ENCODE data around the gene TNFAIP8L2.

The TNFAIP8L2 gene

GRCh38 chr1:151145304-151146071 lies 11.0 kb upstream of the TNFAIP8L2 start:
- DNase-seq (ENCODE audit: low read depth in 2 of 3, low spot score in 2 of 3) = no peak

DNA sequence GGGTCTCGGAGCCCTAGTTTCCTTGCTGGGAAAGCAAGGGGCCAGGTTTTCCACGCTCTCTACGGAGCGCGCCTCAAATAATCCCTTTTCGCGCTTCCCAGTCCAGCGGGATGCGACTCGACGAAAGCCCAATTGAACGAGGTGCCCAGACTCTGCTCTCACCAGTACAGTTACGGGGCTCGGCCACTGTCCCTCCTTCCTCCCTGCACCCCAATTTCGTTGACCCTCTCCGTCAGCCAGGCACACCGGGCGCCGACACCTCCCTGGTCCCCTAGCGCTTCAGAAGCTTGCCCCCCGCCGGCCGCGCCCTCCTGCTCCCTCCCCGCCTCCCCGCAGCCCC lies 10.4 kb upstream of the TNFAIP8L2 start:
- no peak for DNase-seq (ENCODE audit: low read depth in 2 of 3, low spot score in 2 of 3)

- DNase-seq (ENCODE audit: low read depth in 2 of 3, low spot score in 2 of 3) = peak; percentile 74 to 80 (median 79)
Observed at GRCh38 chr1:151146412-151147131, 9.9 kb upstream of the TNFAIP8L2 start, which contains the start of gene SEMA6C. Gene SEMA6C (minus strand): TSS chr1:151146631. CDS start chr1:151142621, 4,010 bp downstream.

DNA sequence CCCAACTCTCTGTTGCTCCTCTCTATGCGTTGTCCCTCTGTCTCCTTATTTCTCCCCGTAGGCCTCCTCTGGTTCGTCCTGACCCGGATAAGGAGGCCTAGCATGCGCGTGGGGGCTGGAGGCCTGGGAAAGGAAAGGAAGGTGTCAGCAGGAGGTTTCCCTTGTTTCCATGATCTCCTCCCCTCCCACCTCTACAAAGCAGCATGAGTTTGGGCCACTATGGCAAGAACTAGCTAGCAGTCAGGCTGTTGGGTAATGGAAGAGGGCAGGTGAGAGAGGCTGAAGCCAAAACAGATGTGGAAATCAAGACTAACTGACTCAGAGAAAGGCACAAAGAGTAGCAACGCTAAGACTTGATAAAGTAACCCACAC lies 9.3 kb upstream of the TNFAIP8L2 start:
- DNase-seq (ENCODE audit: low read depth in 2 of 3, low spot score in 2 of 3) = no peak

- no peak for DNase-seq (ENCODE audit: low read depth in 2 of 3, low spot score in 2 of 3)
Observed at GRCh38 chr1:151147665-151148064, 8.8 kb upstream of the TNFAIP8L2 start.

DNA sequence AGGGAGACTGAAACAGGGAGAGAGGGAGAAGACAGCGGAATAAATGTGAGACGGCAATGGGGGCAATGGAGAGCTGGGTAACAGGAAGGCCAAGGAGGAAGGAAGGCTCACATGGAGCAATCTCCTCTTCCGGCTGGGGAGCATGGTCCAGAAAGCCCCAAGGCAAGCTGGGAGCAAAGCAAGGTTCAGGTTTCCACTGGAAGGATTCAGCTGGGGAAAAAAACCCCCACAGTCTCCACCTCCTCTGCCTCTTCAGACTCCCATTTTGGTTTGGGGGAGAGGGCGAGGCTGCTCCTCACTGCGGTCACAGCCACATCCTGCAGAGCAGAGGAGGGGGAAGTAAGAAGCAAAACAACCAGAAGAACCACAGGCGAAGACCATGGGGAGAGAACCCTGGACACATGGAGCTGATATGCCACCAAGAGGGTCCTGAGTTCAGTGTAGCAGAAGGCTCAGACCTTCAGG lies 650 bp downstream of the TNFAIP8L2 start:
- DNase-seq (ENCODE audit: low read depth in 2 of 3, low spot score in 2 of 3) = peak in 2 of 3 experiments; percentile 26 to 41

- peak in 2 of 3 experiments; percentile 26 to 34 for DNase-seq (ENCODE audit: low read depth in 2 of 3, low spot score in 2 of 3)
Observed at GRCh38 chr1:151158326-151158725, 1.9 kb downstream of the TNFAIP8L2 start.

DNA sequence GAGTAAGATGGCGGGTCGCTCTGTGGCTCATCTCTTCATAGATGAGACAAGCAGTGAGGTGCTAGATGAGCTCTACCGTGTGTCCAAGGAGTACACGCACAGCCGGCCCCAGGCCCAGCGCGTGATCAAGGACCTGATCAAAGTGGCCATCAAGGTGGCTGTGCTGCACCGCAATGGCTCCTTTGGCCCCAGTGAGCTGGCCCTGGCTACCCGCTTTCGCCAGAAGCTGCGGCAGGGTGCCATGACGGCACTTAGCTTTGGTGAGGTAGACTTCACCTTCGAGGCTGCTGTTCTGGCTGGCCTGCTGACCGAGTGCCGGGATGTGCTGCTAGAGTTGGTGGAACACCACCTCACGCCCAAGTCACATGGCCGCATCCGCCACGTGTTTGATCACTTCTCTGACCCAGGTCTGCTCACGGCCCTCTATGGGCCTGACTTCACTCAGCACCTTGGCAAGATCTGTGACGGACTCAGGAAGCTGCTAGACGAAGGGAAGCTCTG lies 2.4 kb downstream of the TNFAIP8L2 start:
- no peak for DNase-seq (ENCODE audit: low read depth in 2 of 3, low spot score in 2 of 3)

DNA sequence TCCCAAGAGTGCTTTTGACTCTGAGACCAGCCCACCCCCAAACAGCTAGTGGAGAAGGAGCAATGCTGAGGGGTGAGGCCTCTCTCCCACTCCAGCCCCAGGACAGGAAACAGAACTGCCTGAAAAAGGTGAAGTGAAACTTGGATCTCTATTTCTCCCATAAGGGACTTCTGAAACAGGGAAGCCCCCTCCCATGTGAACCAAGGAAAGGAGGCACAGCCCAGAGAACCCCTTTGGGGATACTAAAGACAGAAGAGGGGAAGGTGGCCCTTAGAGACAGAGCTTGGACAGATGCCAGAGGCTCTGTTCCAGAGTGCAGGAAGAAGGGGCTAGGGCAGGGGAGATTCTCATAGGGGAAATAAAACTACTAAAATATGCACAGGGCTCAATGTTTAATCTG lies 2.9 kb downstream of the TNFAIP8L2 start:
- DNase-seq (ENCODE audit: low read depth in 2 of 3, low spot score in 2 of 3) = no peak

GRCh38 chr1:151164732-151165280 lies 8.4 kb downstream of the TNFAIP8L2 start:
- no peak for DNase-seq (ENCODE audit: low read depth in 2 of 3, low spot score in 2 of 3)

DNA sequence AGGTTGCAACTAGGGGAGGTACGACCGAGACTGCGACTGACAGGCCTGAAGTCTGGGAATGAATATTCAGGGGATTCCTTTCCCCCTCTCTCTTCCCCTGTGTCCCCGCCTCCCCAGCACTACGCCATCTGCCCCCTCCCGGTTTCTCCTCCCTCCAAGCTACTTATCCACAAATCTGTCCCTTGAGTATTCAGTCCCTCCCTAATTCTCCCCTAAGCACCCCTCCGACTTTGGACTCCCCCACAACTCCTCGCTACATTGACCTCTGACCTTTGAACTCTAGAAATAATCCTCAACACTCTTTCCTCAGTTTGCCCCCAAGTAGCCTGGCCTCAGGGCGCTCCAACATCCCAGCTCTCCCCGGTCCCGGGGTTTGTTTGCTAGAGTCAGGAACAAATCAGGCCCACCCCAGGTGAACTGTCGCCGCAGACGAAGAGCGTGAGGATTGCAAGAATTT lies 8.9 kb downstream of the TNFAIP8L2 start:
- DNase-seq (ENCODE audit: low read depth in 2 of 3, low spot score in 2 of 3) = no peak

GRCh38 chr1:151165738-151166504 lies 9.5 kb downstream of the TNFAIP8L2 start, which contains the start of the genes LYSMD1 and SCNM1:
Gene LYSMD1 (minus strand): TSS chr1:151165902. CDS start chr1:151165258, 644 bp downstream.
Gene SCNM1 (plus strand): TSS chr1:151166144. CDS start chr1:151166153, 9 bp downstream.
- peak; percentile 77 to 84 (median 83) for DNase-seq (ENCODE audit: low read depth in 2 of 3, low spot score in 2 of 3)

- no peak for DNase-seq (ENCODE audit: low read depth in 2 of 3, low spot score in 2 of 3)
Observed at GRCh38 chr1:151166505-151166956, 10.1 kb downstream of the TNFAIP8L2 start.

- no peak for DNase-seq (ENCODE audit: low read depth in 2 of 3, low spot score in 2 of 3)
Observed at GRCh38 chr1:151167116-151167515, 10.7 kb downstream of the TNFAIP8L2 start.

DNA sequence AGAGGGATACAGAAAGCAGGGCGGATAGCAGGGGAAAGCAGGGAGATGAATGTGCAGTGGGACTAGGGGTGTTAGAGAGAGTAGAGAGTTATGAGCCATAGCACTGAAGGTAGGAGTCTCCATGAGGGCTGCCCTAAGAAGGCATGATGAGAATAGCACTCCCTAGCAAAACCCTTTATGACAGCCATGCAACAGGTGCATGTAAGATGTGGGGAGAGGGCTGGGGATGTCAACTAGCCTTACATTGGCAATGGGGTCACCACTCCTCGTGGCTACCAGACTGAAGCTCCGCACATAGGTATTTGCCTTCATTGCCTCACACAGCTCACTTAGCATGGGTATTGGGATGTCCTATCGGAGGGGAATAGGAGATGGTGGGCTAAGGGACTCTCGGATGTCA lies 14.7 kb downstream of the TNFAIP8L2 start:
- no peak for DNase-seq (ENCODE audit: low read depth in 2 of 3, low spot score in 2 of 3)

- no peak for DNase-seq (ENCODE audit: low read depth in 2 of 3, low spot score in 2 of 3)
Observed at GRCh38 chr1:151175041-151175741, 18.7 kb downstream of the TNFAIP8L2 start.

DNA sequence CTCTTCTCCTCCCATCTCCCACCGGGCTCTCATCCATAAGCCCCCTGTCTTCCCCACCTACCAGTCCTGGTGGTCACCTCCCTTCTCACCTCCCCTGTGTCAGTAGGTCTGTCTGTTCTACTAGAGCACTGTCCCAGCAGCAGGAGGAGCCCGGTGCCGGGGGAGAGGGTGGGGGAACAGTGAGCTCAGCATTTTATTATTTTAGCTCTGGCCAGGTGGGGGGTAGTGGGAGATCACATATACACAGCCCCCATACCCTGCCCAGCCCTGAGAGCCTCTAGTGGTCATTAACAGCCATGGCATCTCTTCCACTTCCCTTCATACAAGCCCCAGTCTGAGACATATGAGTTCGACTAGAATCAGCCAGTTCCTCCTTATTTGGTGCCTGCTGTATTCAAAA lies 19.4 kb downstream of the TNFAIP8L2 start, which contains the start of gene TMOD4:
Gene TMOD4, minus strand, starts transcription at position 119 of the 400 bp plus-strand sequence. CDS start 1,106 bp downstream, outside the sequence.
- DNase-seq (ENCODE audit: low read depth in 2 of 3, low spot score in 2 of 3) = no peak

DNA sequence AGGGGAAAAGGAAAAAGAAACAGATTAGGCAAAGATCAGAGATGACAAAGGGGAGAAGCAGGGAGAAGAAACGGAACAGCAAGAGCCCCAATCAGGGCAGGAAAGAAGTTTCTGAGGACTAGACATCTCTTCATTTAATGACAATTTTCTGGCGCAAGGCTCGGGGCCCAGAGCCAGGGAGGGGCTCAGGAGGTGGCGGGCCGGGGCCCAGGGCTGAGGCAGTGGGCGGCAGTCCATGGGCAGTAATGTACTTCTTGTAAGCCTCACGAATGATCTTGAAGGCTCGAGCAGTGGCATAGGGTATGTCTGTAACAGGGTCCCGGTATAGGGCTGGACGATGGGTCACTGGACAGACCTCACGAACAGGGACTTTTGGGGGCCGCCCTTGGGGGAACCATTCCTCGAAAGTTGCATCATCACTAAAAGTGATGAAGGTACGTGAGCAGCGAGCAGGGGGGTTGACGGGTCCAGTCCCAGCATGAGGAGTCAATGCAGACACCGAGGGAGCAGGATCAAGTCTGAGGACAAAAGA lies 20.1 kb downstream of the TNFAIP8L2 start:
- DNase-seq (ENCODE audit: low read depth in 2 of 3, low spot score in 2 of 3) = no peak

DNA sequence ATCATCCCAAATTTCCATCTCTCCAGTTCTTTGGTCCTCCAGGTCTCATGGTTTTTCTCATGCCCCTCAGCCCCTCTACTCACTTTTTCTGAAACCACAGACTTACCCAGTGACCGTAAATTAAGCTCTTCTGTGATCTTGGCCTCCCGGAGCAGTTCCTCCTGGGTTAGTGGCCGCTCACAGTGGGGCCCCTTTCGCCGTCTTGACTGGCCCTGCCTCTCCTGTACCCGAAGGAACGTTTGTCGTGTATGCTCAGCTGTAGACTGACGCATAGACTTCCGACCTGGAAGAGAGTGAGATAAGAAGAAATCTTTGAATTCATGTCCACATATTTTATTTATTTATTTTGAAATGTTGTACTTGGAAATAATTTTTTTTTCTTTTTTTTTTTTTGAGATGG lies 27.8 kb downstream of the TNFAIP8L2 start:
- DNase-seq (ENCODE audit: low read depth in 2 of 3, low spot score in 2 of 3) = no peak

GRCh38 chr1:151187205-151187604 lies 30.8 kb downstream of the TNFAIP8L2 start:
- DNase-seq (ENCODE audit: low read depth in 2 of 3, low spot score in 2 of 3) = no peak

Measured in activated CD8-positive, alpha-beta memory T cell treated with anti-CD3 and anti-CD28 coated beads for 48 hours (primary cell).